Measurements from ENCODE around the gene YJU2. TPM values are rescaled to one million over a fixed set of nuclear protein-coding genes. Genes with fewer than 3 reads are reported as not detected.
A peak's percentile ranks its signal among the peaks of the same experiment; 100 is the strongest.

YJU2 gene
- total RNA-seq, 1 donor, result 17.0 TPM

GRCh38 chr19:4278010-4278409 lies 31.1 kb downstream of the YJU2 start:
- H3K4me3 ChIP-seq (ENCODE audit: insufficient read depth, low read length), result no peak overlapping the region
- peak; percentile 68 for DNase-seq (ENCODE audit: insufficient read length, low spot score, missing footprints)
- H3K27ac ChIP-seq (ENCODE audit: low read depth, low read length), result no peak overlapping the region
- peaks cover 29% of the 10 kb centered on the region for H3K27me3 ChIP-seq (ENCODE audit: insufficient read depth, low read length)
- no peaks in the 10 kb centered on the region for H3K36me3 ChIP-seq (ENCODE audit: insufficient read depth, low read length)
- TF ChIP-seq CTCF (IDR thresholded peaks at IDR 0.05; ENCODE audit: extremely low read depth, low read depth, low read length), result no peak
- H3K79me2 ChIP-seq (ENCODE audit: insufficient read depth, low read length), result no peaks in the 10 kb centered on the region
- no peak overlapping the region for H3K4me2 ChIP-seq (ENCODE audit: insufficient read depth, low read length)
- no peaks in the 10 kb centered on the region for H3K9me3 ChIP-seq (ENCODE audit: low read depth, low read length)
- H2AFZ ChIP-seq (ENCODE audit: low read length), result no peak overlapping the region
- no peaks in the 10 kb centered on the region for H3K4me1 ChIP-seq (ENCODE audit: insufficient read depth, low read length)
- H4K20me1 ChIP-seq (ENCODE audit: insufficient read depth, low read length), result no peaks in the 10 kb centered on the region

GRCh38 chr19:4278419-4279266 lies 31.8 kb downstream of the YJU2 start, which contains the start of gene SHD:
Gene SHD (plus strand): TSS chr19:4279266. CDS start chr19:4280064, 798 bp downstream.
- Histone ChIP-seq H2AFZ (ENCODE audit: low read length) (no peak within 1 kb of the TSS), H3K4me1 (ENCODE audit: insufficient read depth, low read length) (no peaks in the 10 kb centered on the region), H4K20me1 (ENCODE audit: insufficient read depth, low read length) (no peaks in the 10 kb centered on the region), H3K9me3 (ENCODE audit: low read depth, low read length) (no peaks in the 10 kb centered on the region), H3K27me3 (ENCODE audit: insufficient read depth, low read length) (peaks cover 32% of the 10 kb centered on the region), H3K36me3 (ENCODE audit: insufficient read depth, low read length) (no peaks in the 10 kb centered on the region), H3K4me2 (ENCODE audit: insufficient read depth, low read length) (no peak within 1 kb of the TSS), H3K79me2 (ENCODE audit: insufficient read depth, low read length) (no peaks in the 10 kb centered on the region), H3K27ac (ENCODE audit: low read depth, low read length) (no peak within 1 kb of the TSS), H3K4me3 (ENCODE audit: insufficient read depth, low read length) (no peak within 1 kb of the TSS)
- TF ChIP-seq CTCF (IDR thresholded peaks at IDR 0.05; ENCODE audit: extremely low read depth, low read depth, low read length), result no peak
- DNase-seq (ENCODE audit: insufficient read length, low spot score, missing footprints), result peak; percentile 77

- no peak for DNase-seq (ENCODE audit: insufficient read length, low spot score, missing footprints)
- no peaks in the 10 kb centered on the region for H3K36me3 ChIP-seq (ENCODE audit: insufficient read depth, low read length)
- no peak overlapping the region for H3K27ac ChIP-seq (ENCODE audit: low read depth, low read length)
- H4K20me1 ChIP-seq (ENCODE audit: insufficient read depth, low read length), result no peaks in the 10 kb centered on the region
- H3K4me2 ChIP-seq (ENCODE audit: insufficient read depth, low read length), result no peak overlapping the region
- H3K9me3 ChIP-seq (ENCODE audit: low read depth, low read length), result no peaks in the 10 kb centered on the region
- H3K27me3 ChIP-seq (ENCODE audit: insufficient read depth, low read length), result peaks cover 32% of the 10 kb centered on the region
- H2AFZ ChIP-seq (ENCODE audit: low read length), result no peak overlapping the region
- no peak overlapping the region for H3K4me3 ChIP-seq (ENCODE audit: insufficient read depth, low read length)
- no peaks in the 10 kb centered on the region for H3K4me1 ChIP-seq (ENCODE audit: insufficient read depth, low read length)
- no peak for TF ChIP-seq CTCF (IDR thresholded peaks at IDR 0.05; ENCODE audit: extremely low read depth, low read depth, low read length)
- no peaks in the 10 kb centered on the region for H3K79me2 ChIP-seq (ENCODE audit: insufficient read depth, low read length)
Measured at GRCh38 chr19:4279267-4279529, 32.3 kb downstream of the YJU2 start.

GRCh38 chr19:4279530-4280422 lies 32.9 kb downstream of the YJU2 start:
- Histone ChIP-seq H3K9me3 (ENCODE audit: low read depth, low read length) (no peaks in the 10 kb centered on the region), H3K4me1 (ENCODE audit: insufficient read depth, low read length) (no peaks in the 10 kb centered on the region), H3K79me2 (ENCODE audit: insufficient read depth, low read length) (no peaks in the 10 kb centered on the region), H2AFZ (ENCODE audit: low read length) (no peak overlapping the region), H4K20me1 (ENCODE audit: insufficient read depth, low read length) (no peaks in the 10 kb centered on the region), H3K27me3 (ENCODE audit: insufficient read depth, low read length) (peaks cover 34% of the 10 kb centered on the region), H3K36me3 (ENCODE audit: insufficient read depth, low read length) (no peaks in the 10 kb centered on the region), H3K4me2 (ENCODE audit: insufficient read depth, low read length) (no peak overlapping the region), H3K27ac (ENCODE audit: low read depth, low read length) (no peak overlapping the region), H3K4me3 (ENCODE audit: insufficient read depth, low read length) (no peak overlapping the region)
- peak; percentile 88 for DNase-seq (ENCODE audit: insufficient read length, low spot score, missing footprints)
- TF ChIP-seq CTCF (IDR thresholded peaks at IDR 0.05; ENCODE audit: extremely low read depth, low read depth, low read length), result no peak
